Activated CD8-positive, alpha-beta T cell treated with anti-CD3 and anti-CD28 coated beads for 36 hours (primary cell): ENCODE measurements around the gene SNAPC4. TPM values are rescaled to one million over a fixed set of nuclear protein-coding genes. Genes with fewer than 3 reads are reported as not detected.

ENCODE experiments used
- ATAC-seq: fragments of 200-7000 bp; cut with Tn5 transposase; one replicate; pipeline ENCODE4 v1.10.0; 2021; ENCODE audit warnings: mild to moderate bottlenecking, moderate library complexity
- CTCF ChIA-PET: fragments of 350-600 bp; sonication (Branson Sonifier 250); formaldehyde crosslinking; loops from one replicate; lab custom pipeline; 2021; ENCODE audit warnings: antibody characterized with exemption; lab: Charles Lee
- POLR2A ChIA-PET: fragments of 350-600 bp; sonication (Branson Sonifier 250); formaldehyde crosslinking; loops from one replicate; lab custom pipeline; 2021; ENCODE audit warnings: antibody characterized with exemption; lab: Charles Lee
- DNase-seq: peaks from one replicate; pipeline ENCODE4 v3.0.0-alpha.2; 2020
- H3K27ac Mint-ChIP-seq: one replicate; pipeline ENCODE4 v1.8.0; 2021; ENCODE audit warnings: mild to moderate bottlenecking, mixed read lengths
- H3K27me3 Mint-ChIP-seq: one replicate; pipeline ENCODE4 v1.8.0; 2021; ENCODE audit warnings: mixed read lengths
- H3K36me3 Mint-ChIP-seq: one replicate; pipeline ENCODE4 v1.8.0; 2021; ENCODE audit warnings: low read depth, mixed read lengths
- H3K4me1 Mint-ChIP-seq: one replicate; pipeline ENCODE4 v1.8.0; 2021; ENCODE audit warnings: low read depth, mixed read lengths
- H3K4me3 Mint-ChIP-seq: one replicate; pipeline ENCODE4 v1.8.0; 2021; ENCODE audit warnings: mild to moderate bottlenecking, moderate library complexity, mixed read lengths
- H3K9me3 Mint-ChIP-seq: one replicate; pipeline ENCODE4 v1.8.0; 2021; ENCODE audit warnings: mixed read lengths
- intact Hi-C: fragments of 100-400 bp; cut with micrococcal nuclease; formaldehyde crosslinking; loops from one replicate; pipeline ENCODE4 v1.10.0; 2022
- total RNA-seq, 2 experiments: library from RNA; stranded (reverse); gene quantifications; one replicate each; pipeline ENCODE4 v1.2.3, GENCODE V29; 2021
- TF ChIP-seq, protein P1 (sequence below): fragments of 200-600 bp; IDR thresholded peaks from one replicate; pipeline ENCODE4 v1.8.0; 2022; ENCODE audit warnings: antibody characterized with exemption, mild to moderate bottlenecking

Gene SNAPC4
- total RNA-seq, 2 experiments from 2014 or later, result 15.5 to 17.1 TPM

DNA sequence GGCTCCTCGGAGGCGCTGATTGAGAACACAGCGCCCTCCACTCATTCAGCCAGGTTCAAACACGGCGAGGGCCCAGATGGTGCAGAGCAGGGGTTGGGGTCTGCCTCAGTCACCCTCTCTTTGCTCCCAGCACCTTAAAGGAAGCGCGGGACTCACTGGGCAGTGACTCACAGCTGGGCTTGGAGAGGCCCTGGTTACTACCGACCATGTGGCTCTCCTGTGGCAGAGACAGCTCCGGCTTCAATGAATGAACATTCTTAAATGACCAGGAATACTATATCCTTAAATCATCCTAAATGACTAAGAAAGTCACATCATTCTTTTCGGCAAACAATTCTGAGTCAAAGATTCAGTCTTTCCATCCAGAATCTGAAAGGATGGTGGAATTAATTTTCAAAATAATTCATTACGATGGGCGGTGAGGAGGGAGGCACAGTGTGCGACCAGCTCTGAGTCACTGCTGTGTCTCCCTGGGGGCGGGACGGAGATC lies 41.3 kb upstream of the SNAPC4 start:
- DNase-seq, result no peak
- H3K4me3 Mint-ChIP-seq, result no peak overlapping the region
- peaks cover 21% of the 10 kb centered on the region for H3K4me1 Mint-ChIP-seq
- H3K36me3 Mint-ChIP-seq, result peaks cover 20% of the 10 kb centered on the region
- ChIA-PET CTCF (interaction anchor here (1.1 to 1.6 kb wide), 5 partner anchors 18 to 128 kb away, joined by 3 to 4 read pairs (median 4); no protein-coding TSS in a partner anchor), POLR2A (interaction anchor here (1.0 to 1.2 kb wide), 4 partner anchors 11 to 40 kb away, joined by 3 to 5 read pairs (median 3); no protein-coding TSS in a partner anchor)
- intact Hi-C loops, result no loop called here
- H3K27ac Mint-ChIP-seq, result no peak overlapping the region
- ATAC-seq, result no peak
- no peaks in the 10 kb centered on the region for H3K9me3 Mint-ChIP-seq
- no peaks in the 10 kb centered on the region for H3K27me3 Mint-ChIP-seq
- TF ChIP-seq, protein P1, sequence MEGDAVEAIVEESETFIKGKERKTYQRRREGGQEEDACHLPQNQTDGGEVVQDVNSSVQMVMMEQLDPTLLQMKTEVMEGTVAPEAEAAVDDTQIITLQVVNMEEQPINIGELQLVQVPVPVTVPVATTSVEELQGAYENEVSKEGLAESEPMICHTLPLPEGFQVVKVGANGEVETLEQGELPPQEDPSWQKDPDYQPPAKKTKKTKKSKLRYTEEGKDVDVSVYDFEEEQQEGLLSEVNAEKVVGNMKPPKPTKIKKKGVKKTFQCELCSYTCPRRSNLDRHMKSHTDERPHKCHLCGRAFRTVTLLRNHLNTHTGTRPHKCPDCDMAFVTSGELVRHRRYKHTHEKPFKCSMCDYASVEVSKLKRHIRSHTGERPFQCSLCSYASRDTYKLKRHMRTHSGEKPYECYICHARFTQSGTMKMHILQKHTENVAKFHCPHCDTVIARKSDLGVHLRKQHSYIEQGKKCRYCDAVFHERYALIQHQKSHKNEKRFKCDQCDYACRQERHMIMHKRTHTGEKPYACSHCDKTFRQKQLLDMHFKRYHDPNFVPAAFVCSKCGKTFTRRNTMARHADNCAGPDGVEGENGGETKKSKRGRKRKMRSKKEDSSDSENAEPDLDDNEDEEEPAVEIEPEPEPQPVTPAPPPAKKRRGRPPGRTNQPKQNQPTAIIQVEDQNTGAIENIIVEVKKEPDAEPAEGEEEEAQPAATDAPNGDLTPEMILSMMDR, result no peak

DNA sequence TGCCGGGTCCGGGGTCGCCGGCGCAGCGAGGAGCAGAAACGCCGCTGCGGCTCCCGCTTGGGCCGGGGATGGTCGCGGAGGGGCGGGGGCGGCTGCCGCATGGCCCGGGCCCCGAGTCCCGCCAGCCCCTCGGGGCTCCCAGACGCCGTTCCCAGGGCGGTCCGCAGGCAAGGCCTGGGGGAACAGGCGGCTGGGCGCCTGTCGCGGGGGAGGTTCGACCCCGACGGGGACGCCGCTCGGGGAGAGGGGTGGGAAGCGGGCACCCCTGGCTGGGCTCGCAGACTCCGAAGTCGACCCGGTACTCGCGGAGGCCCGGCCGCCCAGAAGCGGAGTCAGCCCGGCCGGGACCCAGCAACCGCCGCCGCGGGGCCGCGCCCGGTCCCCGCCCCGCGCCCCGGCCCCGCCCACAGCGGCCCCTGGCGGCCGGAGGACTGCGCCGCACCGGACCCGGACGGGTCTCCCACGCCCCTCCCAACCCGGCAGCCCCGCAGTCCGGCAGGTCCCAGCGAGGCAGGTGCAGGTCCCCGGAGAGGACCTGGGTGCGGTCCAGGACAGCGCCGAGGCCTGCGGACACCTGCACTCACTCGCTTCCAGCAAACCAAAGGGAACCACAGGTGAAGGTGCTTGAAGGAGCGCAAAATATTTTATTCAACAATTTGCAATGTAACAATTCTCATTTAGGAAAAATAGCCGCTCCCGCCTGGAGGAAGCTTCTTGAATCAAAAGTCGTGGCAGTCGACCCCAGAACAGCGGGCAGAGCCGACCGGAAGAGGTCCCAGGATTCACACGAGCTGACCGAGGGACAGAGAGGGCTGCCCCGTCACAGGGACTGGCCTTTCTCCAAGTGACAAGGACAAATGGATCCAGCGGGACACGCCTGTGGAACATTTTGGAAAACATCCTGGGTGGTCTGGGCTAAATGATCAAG lies 39.8 kb upstream of the SNAPC4 start, which contains the start of gene INPP5E:
TSS of gene INPP5E (minus strand) at position 365 of the 928 bp plus-strand sequence. CDS start 426 bp downstream, outside the sequence.
- no peak within 1 kb of the TSS for H3K27ac Mint-ChIP-seq
- H3K4me1 Mint-ChIP-seq, result peaks cover 24% of the 10 kb centered on the region
- TF ChIP-seq, protein P1, result peak; percentile 64
- H3K4me3 Mint-ChIP-seq, result peak within 1 kb of the TSS; percentile 83
- no peaks in the 10 kb centered on the region for H3K27me3 Mint-ChIP-seq
- peak; percentile 77 for DNase-seq
- POLR2A ChIA-PET, result interaction anchor here (0.9 to 1.3 kb wide), 6 partner anchors 8 to 63 kb away, joined by 3 to 5 read pairs (median 4); partner anchors contain the start of genes ENTR1 and PMPCA
- peak; percentile 84 for ATAC-seq
- CTCF ChIA-PET, result interaction anchor here (0.7 to 1.8 kb wide), 11 partner anchors 19 to 127 kb away, joined by 3 to 8 read pairs (median 4); no protein-coding TSS in a partner anchor
- H3K36me3 Mint-ChIP-seq, result peaks cover 18% of the 10 kb centered on the region
- intact Hi-C loops, result no loop called here
- no peaks in the 10 kb centered on the region for H3K9me3 Mint-ChIP-seq

DNA sequence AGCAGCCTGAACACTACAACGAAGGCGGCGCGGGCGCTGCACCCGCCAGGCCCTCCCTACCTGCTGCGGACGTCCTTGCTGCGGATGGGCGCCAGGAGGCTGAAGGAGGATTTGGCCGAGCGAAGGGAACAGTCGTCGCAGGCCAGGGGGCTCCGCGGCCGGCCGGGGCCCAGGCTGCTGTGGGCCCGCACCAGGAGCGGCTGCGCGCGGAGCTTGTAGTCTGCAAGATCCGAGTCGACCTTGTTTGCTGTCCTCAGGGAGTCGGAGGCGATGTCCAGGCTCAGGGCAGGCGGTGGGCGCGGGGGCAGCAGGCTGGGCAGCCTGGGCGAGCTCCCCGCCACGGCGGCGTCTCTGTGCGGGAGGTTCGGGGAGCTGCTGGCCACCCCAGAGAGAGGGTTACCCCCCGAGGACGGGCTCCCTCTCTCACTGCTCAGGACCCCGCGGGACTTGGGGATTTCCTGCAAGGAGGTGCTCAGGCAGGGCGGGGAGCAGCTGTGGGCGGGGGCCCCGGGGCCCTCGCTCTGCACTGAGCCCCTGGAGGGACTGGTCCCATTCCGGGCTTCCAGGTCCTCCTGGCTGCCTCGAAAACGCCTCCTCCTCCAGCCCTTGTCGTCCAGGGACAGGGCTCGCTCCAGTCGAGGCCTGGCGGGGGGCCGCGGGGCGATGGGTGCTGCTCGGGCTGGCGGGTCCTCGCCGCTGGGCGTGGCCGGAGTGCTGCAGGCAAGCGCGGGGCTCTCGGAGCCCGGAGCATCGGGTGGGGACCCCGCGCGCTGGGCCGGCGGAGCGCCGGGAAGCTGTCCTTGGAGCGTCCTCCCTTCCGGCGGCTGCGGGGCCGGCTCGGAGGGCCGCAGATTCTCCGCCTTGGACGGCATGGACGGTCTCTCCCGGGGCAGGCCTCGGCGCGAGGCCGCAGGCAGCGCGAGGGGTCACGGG lies 38.8 kb upstream of the SNAPC4 start:
- H3K36me3 Mint-ChIP-seq, result peaks cover 15% of the 10 kb centered on the region
- POLR2A ChIA-PET, result interaction anchor here (0.9 to 1.3 kb wide), 3 partner anchors 9 to 15 kb away, joined by 3 to 5 read pairs (median 3); no protein-coding TSS in a partner anchor
- ATAC-seq, result peak; percentile 74
- H3K27ac Mint-ChIP-seq, result peak overlapping the region; percentile 25
- intact Hi-C loops, result no loop called here
- TF ChIP-seq, protein P1, result no peak
- no peaks in the 10 kb centered on the region for H3K9me3 Mint-ChIP-seq
- DNase-seq, result peak; percentile 76
- H3K4me1 Mint-ChIP-seq, result peaks cover 24% of the 10 kb centered on the region
- no peaks in the 10 kb centered on the region for H3K27me3 Mint-ChIP-seq
- CTCF ChIA-PET, result interaction anchor here (0.7 to 1.8 kb wide), 6 partner anchors 29 to 403 kb away, joined by 3 to 8 read pairs (median 5); partner anchors contain the start of gene AJM1
- peak overlapping the region; percentile 83 for H3K4me3 Mint-ChIP-seq

DNA sequence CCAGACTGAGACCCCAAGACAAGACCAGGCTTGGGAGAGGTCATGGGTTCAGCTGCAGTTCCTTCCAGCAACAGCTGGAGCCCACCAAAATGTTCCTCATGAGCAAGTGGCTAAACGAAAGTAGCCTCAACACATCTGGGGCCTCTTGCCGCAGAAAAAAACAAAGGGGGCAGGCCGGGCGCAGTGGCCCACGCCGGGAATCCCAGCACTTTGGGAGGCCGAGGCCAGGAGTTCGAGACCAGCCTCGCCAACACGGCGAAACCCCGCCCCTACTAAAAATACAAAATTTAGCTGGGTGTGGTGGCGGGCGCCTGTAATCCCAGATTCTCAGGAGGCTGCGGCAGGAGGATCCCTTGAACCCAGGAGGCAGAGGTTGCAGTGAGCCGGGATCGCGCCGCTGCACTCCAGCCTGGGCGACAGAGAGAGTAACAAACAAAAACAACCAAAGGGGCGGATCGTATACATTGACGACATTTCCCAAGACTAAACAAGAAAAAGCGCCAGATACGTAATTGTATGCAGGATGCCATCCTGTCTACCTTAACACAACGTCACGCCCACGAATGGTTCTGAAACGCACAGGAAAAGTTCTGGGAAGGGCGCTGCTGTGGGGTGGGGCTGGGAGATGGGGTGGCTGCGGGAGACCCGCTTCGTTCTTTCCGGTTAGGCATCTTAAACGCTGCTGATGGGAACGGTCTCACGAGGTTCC lies 38.0 kb upstream of the SNAPC4 start:
- Mint-ChIP-seq H3K9me3 (no peaks in the 10 kb centered on the region), H3K27me3 (no peaks in the 10 kb centered on the region), H3K4me1 (peaks cover 24% of the 10 kb centered on the region), H3K4me3 (peak overlapping the region; percentile 83), H3K27ac (peak overlapping the region; percentile 25), H3K36me3 (peaks cover 11% of the 10 kb centered on the region)
- ChIA-PET POLR2A (interaction anchor here (1.0 to 1.3 kb wide), 3 partner anchors 8 to 27 kb away, joined by 3 to 5 read pairs (median 3); no protein-coding TSS in a partner anchor), CTCF (interaction anchor here (1.5 to 1.8 kb wide), 4 partner anchors 28 to 37 kb away, joined by 5 to 8 read pairs (median 6); no protein-coding TSS in a partner anchor)
- DNase-seq (no peak), ATAC-seq (no peak)
- TF ChIP-seq, protein P1, result no peak
- intact Hi-C loops, result no loop called here
